GM19025 (cell line): ENCODE data around the gene PODXL2.

Experiments
- ATAC-seq: cut with Tn5 transposase; IDR thresholded peaks from one replicate; pipeline ENCODE4 v1.9.1; 2021; ENCODE audit warnings: mild to moderate bottlenecking, low read depth, moderate library complexity; ENCODE audit not compliant: unreplicated experiment

The PODXL2 gene, protein sequence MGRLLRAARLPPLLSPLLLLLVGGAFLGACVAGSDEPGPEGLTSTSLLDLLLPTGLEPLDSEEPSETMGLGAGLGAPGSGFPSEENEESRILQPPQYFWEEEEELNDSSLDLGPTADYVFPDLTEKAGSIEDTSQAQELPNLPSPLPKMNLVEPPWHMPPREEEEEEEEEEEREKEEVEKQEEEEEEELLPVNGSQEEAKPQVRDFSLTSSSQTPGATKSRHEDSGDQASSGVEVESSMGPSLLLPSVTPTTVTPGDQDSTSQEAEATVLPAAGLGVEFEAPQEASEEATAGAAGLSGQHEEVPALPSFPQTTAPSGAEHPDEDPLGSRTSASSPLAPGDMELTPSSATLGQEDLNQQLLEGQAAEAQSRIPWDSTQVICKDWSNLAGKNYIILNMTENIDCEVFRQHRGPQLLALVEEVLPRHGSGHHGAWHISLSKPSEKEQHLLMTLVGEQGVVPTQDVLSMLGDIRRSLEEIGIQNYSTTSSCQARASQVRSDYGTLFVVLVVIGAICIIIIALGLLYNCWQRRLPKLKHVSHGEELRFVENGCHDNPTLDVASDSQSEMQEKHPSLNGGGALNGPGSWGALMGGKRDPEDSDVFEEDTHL

DNA sequence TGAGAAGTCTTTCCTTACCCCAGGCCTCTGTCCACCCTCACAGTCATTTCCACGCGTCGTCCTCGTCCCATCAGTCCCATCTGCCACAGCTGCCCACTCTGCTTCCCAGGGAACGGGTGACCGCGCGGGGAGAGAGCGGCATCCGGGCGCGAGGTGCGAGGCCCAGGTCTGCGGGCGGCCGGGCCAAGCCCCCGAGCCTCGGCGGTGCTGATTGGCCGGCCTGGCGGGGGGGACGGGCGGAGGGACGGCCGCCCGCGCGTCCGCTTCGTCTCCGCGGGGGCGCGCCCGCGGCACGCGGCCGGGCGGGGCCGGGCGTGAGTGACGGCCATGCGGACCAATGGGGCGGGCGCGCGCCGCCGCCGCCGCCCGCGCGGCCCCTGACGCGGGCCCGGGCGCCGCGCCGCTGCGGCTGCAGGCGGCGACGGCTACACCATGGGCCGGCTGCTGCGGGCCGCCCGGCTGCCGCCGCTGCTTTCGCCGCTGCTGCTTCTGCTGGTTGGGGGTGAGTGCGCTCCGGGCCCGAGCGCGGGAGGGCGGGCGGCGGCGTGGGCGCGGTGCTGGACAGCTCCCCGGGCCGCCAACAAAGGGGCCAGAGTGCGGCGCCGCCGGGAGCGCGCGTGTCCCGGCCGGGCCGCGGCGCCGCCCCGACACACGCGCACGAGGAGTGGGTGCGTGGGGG, at the start of gene PODXL2:
PODXL2 (plus strand) TSS at position 398 of the 679 bp plus-strand sequence; CDS start at position 433, 35 bp downstream.
- ATAC-seq, result no peak

DNA sequence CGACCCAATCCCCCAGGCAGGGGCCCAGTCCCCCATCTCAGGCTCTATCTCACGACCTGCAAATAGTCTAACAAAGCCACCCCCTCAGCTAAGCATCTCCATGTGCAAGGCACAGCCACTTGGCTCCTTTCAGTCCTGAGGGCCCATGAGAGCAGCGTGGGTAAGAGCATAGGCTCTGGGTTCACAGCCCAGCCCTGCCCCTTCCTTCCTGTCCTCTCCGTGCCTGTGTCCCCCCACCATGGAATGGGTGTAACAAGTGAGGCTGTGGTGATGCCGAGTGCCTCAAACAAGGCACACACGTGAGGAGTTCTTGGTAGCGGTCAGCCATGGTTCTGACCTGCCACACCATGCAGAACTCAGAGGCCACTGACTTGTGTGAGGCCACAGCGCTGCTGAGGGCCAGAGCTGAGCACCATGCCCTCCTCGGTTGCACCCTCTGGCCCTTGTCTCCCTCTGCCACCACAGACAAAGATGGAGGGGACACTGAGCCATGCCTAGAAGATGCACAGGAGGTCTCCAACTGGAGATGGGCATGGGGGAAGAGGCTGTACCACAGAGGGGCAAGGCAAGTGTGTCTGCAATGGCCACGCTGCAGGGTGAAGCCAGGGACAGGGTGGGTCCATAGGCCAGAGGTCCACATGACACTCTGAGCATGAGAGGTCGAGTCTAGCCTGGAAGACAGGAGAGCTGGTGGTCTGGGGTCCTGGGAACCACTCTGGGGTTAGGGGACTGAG, 48.5 kb upstream of the PODXL2 start:
- no peak for ATAC-seq

DNA sequence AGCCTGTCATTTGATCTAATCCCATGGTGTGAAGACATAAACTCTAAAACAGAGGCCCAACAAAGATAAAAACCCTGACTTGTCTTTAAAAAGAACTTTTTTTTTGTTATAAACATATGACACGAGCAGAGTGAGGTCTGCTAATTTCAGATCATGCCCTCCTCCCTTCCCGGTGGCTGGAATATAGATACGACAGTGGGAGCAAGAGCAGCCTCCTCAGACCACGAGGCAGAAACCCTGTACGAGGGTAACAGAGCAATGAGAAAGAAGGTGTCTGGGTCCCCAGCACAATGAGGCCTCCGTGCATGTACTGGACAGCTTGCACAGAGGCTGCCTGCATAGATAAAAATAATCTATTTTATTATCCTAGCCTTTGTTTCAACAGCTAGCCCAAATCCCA, 44.3 kb upstream of the PODXL2 start:
- ATAC-seq, result no peak

DNA sequence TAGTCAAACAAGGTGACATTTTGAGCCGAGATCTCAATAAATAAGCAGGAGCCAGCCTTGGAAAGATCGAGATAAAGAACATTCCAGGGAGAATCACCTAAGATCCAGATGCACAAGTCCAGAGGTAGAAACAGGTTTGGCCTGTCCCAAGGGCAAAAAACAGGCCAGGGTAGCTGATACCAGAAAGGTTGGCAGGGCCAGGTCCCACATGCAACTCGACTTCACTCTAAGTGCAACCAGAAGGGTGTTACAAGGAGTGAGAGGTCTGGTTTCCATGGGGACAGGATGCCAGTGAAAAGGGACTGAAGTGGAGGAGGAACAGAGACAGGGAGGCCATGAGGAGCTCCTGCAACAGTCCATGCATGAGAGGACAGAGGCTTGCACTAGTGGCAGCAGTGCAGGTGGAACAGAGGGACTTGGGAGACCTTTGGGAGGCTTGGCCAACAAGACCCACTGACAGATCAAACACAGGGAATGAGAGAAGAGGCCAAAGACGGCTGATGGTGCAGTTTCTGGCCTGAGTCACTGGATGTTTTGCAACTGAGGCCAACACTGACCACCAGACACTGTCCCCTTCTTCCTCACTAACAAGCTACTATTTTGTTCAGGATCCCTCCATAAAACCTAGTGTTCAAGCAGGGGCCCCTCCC, 43.7 kb upstream of the PODXL2 start:
- ATAC-seq, result no peak

DNA sequence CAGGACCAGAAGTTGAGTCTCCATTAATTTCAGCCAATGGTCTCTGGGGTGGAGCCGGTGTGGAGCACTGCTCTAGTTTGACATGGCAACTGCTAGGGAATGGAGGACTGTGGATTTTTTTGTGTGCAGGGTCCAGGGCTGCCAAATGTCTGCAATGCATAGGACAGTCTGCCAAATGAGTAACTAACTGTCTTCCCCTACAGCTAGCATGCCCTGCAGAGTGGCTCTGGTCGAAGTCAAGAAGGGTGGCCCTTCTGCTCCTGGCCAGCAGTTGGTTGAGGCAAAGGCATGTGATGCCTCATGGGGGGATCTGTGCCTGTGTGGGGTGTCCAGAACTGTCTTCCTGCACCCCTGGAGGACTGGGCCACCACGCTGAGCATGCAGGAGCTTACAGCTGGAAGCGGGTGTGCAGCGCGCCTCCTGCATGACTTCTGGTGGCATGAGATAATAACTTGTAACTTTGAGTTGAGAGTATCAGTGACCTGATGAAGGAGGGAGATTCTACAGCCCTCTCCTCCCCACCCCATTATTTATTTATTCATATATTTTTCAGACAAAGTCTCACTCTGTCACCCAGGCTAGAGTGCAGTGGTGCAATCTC, 43.1 kb upstream of the PODXL2 start:
- no peak for ATAC-seq

DNA sequence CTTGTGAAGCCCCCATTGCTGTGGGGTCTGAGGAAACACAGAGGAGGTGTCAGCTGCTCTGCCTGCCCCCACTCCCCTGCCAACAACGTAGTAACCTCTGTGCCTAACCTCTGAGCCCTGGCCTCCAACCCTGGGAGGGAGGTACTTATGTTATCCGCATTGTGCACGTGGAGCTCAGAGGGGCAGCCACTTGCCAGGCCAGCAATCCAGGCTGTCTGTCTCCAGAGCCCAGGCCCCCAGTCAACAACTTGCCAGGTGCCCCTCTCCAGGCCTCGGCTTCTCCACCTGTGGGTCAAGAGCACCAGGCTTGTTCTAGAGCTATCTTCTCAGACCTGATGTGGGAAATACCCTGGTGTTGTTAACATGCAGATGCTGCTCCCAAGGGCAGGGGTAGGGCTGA, 41.1 kb upstream of the PODXL2 start:
- ATAC-seq, result no peak

DNA sequence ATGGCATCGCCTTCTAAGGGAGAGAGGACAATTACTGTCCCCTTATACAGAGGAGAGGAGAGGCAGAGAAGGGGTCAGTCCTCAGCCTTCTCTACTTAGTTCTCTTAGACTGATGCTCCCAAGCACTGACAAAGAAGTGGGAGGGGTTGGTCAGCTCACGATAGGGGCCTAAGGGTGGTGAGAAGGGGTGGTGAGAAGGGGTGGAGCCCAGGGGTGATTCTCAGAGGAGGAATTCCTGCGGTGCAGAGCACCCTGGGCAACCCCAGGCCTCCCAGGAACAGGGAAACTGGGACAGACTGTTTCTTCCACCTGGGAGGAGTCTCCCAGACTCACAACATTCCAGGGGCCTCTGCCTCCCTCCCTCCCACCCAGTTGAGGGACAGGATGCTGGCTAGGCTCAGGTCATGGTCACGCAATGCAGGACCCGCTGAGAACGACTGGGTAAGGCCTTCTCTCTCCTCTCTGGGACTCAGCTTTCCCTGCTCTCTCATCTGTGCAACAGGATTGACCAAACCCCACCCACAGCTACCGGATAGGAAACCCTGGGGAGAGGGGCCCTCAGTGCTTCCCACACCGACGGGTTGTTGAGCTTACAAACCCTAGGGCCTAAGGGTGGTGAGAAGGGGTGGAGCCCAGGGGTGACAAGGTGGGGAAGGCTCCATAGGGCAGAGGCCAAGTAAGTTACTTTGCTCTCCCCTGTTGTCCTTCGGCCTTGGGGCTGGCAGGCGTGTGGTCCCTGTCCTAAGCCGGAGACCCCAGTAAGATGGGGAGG, 40.0 kb upstream of the PODXL2 start:
- no peak for ATAC-seq

DNA sequence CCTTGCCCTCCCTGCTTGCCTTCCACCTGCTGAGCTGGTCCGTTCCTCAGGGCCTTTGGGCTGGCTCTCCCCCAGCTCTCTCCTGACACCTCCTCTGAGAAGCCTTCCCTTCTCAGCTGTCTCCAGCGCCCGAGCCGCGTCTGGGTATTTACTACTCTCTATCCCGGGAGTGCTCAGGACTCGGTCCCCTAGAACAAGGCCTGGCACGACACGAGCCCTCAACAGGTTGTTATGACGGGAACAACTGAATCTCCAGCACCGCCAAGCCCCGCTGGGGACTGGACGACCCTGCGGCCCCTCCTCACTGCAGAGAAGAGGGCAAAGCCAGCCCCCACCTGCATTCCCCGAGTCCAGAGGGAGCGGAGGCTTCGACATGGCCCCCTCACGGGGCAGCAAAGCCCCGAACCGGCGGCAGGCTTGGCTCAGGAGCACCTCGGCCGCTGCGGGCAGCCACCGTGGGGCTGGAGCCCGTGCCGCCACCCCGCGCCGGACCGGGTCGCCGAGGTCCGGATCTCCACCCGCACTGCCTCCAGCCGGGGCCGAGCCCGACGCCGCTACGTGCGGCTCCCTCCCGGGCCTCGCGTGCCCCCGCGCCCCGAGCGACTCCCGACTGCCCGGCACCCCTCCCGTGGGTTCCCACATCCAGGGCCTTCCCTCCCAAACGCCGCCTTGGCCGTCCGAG, 39.2 kb upstream of the PODXL2 start:
- ATAC-seq, result no peak

DNA sequence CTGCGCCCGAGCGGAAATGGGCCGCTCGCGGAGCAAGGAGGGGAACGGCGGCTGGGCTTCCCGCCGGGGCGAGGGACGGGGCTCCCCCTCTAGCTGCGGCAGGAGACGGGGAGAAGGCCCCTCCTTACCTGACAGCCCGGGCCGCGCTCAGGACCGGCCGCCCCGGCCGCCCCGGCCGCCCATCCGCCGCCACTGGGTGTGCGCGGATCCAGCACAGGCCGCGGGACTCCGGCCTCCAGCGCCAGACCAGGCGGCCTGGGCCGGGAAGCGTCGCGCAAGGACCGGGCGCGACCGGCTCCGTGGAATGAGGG, 38.7 kb upstream of the PODXL2 start:
- peak; percentile 26 for ATAC-seq

DNA sequence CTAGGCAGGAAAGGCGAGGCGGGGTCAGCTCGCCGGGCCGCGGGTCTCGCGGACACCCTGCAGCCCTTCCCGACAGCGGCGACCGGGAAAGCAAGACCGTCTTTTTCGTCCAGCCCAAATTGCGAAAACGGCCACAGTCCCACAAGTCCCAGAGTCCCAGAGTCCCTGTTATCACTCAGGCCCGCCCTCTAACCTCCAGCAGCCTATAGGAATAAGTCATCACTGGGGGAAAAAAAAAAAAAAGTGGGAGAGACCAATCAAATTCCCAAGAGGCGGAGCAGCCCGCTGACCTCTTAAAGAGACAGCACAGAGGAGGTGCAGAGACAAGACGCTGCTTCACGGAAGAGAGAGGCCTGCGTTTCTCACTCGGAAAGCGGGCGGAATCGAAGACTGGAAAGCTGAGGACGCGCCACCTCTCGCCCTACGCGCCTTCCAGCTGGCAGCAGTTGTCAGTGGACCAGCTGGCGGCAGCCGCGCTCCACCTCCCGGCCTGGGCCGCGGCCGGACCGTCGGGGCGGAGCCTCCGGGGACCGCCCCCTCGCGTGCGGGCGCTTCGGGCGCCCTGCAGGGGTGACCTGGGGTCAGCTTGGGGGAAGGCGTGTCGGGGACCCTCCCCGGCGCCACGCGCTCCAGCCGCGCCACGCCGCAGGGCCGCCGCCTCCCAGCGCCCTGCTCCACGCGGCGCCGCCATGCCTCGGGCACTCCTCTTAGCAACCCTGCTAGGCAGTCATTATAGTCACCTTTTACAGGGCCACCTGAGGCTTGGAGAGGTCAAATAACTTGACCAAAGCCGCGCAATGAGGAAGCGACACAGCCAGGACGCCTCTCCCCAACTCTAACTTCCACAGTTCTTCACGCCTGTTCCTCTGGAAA, 38.2 kb upstream of the PODXL2 start, which contains the start of gene TPRA1:
TPRA1 (minus strand) TSS at position 141 of the 873 bp plus-strand sequence. CDS start 10,587 bp downstream, outside the sequence.
- ATAC-seq, result peak; percentile 71

DNA sequence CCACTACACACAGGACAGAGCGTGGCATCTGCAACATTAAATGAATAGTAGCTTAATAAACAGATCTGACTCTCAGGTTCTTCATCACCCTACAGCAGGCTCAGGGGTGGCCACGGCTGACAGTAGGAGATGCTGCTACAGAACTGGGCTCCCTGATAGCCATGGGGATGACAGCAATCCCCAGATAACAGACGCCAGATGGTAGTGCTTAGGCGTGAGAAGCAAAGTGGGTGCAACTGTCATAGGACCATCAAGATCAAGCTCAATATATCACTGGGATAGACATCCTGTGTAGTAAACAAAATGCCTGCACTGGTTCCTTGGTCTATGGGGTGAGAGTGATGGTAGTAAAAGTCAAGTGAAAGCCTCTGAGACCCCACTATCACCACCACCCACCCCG, 35.8 kb upstream of the PODXL2 start:
- no peak for ATAC-seq

DNA sequence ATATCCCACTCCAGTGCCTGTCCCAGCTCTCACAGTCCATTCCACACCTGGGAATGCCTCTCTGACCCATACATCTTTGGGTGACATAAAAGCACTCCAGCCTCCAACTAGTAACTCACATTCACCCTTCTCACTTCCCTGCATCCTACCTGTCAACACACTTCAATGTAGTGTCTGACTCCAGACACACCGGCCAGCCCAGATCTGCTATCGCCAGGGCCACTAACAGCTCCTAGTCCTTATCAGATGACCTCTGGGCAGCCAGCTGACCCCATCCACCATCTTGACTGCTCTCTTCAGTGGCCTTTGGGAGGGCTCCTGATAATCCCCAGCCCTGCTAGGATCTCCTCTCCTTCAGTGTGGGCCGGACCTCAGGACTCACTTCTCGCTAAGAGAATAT, 33.7 kb upstream of the PODXL2 start:
- no peak for ATAC-seq

DNA sequence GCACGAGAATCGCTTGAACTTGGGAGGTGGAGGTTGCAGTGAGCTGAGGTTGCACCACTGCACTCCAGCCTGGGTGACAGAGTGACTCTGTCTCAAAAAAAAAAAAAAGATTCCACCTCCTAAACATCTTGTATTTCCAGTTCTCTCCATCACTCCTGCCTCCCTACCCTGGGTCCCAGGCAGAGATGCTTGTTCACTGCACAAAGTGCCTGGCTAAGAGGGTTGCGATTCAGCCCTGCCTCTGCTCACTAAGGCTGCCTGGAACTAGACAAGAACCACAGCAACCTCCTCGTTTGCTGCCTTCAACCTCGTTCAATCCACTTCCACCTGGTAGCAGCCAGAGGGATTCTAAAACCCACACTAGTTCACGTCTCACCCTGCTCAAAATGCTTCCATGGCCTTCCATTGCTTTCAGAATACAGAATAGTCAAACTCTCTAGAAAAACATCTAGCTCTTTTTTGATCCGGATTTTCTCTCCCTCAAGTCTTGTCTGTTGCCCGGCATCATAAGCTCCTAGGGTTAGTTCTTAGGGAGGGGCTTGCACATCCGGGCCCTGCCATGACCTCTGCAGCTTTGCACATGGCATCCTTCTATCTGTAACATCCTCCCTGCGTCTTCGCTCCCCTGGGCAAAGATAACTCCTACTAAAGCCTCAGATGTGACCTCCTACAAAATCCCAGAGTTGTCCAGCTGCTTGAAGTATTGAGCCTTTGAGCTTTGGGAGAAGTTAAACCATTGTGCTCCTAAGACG, 31.8 kb upstream of the PODXL2 start:
- ATAC-seq, result no peak

DNA sequence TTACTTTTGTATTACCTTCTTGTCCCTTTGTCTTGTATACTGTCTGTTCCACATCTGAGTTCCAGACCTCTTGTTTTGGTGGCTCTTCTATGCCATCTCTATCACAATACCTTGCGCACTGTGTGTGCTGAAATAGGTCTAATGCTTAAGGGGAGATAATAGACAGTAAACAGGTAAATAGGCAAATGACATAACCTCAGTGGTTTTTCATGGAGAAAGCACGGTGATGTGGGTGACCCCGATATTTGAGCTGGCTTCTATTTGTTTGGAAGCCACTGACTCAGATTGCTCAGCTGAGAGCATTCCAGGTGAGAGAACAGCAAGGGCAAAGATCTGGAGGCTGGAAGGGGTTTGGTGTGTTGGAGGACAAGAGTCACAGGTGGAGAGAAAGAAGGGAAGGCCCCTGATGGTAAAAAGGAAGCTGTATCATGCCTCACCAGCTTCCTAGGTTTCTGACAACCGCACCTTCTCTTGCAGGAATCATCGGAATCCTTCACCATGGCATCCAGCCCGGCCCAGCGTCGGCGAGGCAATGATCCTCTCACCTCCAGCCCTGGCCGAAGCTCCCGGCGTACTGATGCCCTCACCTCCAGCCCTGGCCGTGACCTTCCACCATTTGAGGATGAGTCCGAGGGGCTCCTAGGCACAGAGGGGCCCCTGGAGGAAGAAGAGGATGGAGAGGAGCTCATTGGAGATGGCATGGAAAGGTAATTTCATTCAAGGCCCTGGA, 30.0 kb upstream of the PODXL2 start:
- ATAC-seq, result no peak

DNA sequence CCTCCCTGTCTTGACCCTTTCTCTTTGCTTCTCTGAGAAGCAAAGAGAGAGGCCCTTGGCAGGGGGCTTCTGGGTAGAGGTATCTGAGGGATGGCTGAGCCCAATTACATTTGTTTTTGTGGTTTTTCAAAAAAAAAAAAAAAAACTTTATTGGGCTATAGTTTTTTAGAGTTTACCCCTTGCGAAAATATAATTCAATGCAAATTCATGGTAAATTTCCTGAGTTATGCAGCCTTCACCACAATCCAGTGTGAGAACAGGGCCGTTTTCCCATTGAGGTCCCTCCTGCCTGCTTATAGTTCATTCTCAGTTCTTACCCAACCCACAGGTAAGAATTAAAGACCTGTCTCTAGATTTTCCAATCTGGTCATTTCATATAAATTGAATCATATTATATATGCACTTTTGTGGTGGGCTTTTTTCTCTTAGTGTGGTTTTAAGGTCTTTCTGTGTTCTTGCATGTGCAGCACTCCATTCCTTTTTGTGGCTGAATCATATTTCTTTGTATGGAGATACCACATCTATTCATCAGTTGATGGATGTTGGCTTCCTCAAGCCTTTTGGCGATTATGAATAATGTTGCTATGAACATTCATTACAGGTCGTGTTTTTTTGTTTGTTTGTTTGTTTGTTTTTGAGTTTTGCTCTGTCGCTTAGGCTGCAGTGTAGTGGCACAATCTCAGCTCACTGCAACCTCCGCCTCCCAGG, 28.1 kb upstream of the PODXL2 start:
- no peak for ATAC-seq

DNA sequence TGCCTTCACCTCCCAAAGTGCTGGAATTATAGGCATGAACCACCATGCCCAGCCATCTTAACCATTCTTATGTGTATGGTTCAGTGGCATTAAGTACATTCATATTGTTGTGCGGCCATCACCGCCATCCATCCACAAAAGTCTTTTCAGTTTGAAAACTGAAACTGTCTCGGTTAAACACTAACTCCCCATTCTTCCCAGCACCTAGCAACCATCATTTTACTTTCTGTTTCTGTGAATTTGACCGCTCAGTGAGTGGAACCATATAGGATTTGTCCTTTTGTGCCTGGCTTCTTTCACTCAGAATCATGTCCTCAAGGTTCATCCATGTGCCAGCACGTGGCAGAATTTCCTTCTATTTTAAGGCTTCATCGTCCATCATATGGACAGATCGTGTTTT, 24.9 kb upstream of the PODXL2 start:
- peak; percentile 77 for ATAC-seq
